HG03457 (cell line): ENCODE results near the gene SPANXC.
"Not testable (repeated sequence)": the region's sequence is repeated elsewhere in the genome, so short reads cannot be mapped to it uniquely, and the experiment has no call there.

Experiments used
- ATAC-seq: cut with Tn5 transposase; IDR thresholded peaks from one replicate; pipeline ENCODE4 v1.9.1; 2021; ENCODE audit warnings: moderate number of reproducible peaks; ENCODE audit not compliant: unreplicated experiment

Gene SPANXC

GRCh38 chrX:141242417-141242816 lies at the start of gene SPANXC:
Gene SPANXC, minus strand, starts transcription at chrX:141242517. Its CDS starts 60 bp downstream, at chrX:141242457.
- not testable (repeated sequence) for ATAC-seq

- ATAC-seq = no peak
These were observed 37.2 kb upstream of the SPANXC start for GRCh38 chrX:141279476-141279875.

- no peak for ATAC-seq
These were observed 36.0 kb upstream of the SPANXC start for GRCh38 chrX:141278306-141278705.

- no peak for ATAC-seq
These were observed 15.8 kb upstream of the SPANXC start for GRCh38 chrX:141258080-141258479.

- ATAC-seq = no peak
These were observed 20.7 kb downstream of the SPANXC start for GRCh38 chrX:141221611-141222010.

- no peak for ATAC-seq
These were observed 21.8 kb downstream of the SPANXC start for GRCh38 chrX:141220342-141221008.

- no peak for ATAC-seq
These were observed 28.1 kb downstream of the SPANXC start for GRCh38 chrX:141214196-141214595.

- ATAC-seq = no peak
These were observed 40.4 kb downstream of the SPANXC start for GRCh38 chrX:141201962-141202361.
